ENCODE data around the gene CORO2A. TPM values are rescaled to one million over a fixed set of nuclear protein-coding genes. Genes with fewer than 3 reads are reported as not detected.

CORO2A gene
- total and polyA plus RNA-seq, 2 donors (not counting 3 experiments of a cell fraction or from before 2014, with no cell fraction given) = 0.35 to 0.53 TPM

GRCh38 chr9:98150721-98151120 lies 41.7 kb downstream of the CORO2A start:
- Histone ChIP-seq H3K9ac (replicated peaks; ENCODE audit: extremely low read depth, insufficient read depth, low read length) (no peak overlapping the region), H3K79me2 (ENCODE audit: control insufficient read depth, insufficient read depth, low read length) (no peaks in the 10 kb centered on the region), H3K27ac (ENCODE audit: insufficient read depth, low read depth, low read length) (no peak overlapping the region), H3K4me3 (replicated peaks in 1 of 3; ENCODE audit: insufficient read depth in 1 of 3, low read depth in 1 of 3, low read length in 3 of 3) (no peak overlapping the region), H3K4me1 (ENCODE audit: control insufficient read depth, extremely low read depth, insufficient read depth, low read length) (no peaks in the 10 kb centered on the region), H4K20me1 (replicated peaks; ENCODE audit: control insufficient read depth, extremely low read depth, insufficient read depth, low read length) (no peaks in the 10 kb centered on the region), H3K9me3 (replicated peaks; ENCODE audit: control insufficient read depth, insufficient read depth, low read length) (no peaks in the 10 kb centered on the region), H3K27me3 (ENCODE audit: control insufficient read depth in 2 of 2, insufficient read depth in 2 of 2, low read length in 2 of 2) (peaks cover 0 to 2% of the 10 kb centered on the region in 2 experiments), H3K9me1 (replicated peaks; ENCODE audit: control insufficient read depth, extremely low read depth, insufficient read depth, low read length) (no peaks in the 10 kb centered on the region), H3K36me3 (ENCODE audit: control insufficient read depth in 2 of 2, extremely low read depth in 1 of 2, insufficient read depth in 2 of 2, low read length in 2 of 2) (no peaks in the 10 kb centered on the region), H3K4me2 (ENCODE audit: insufficient read depth, low read length) (no peak overlapping the region), H2AFZ (ENCODE audit: low read depth, low read length) (no peak overlapping the region)
- ChIA-PET POLR2A (no interaction called here), CTCF (no interaction called here)
- DNase-seq (ENCODE audit: low read depth, low spot score) (no peak), FAIRE-seq (no peak)
- no TSS peak for BruUV-seq (replicated peaks)
- no peak for TF ChIP-seq POLR2AphosphoS5 (IDR thresholded peaks at IDR 0.05; ENCODE audit: insufficient read depth, low read depth, low read length)
- no peak for TF ChIP-seq GATA2 (IDR thresholded peaks at IDR 0.05; ENCODE audit: insufficient read depth, insufficient read length, low read depth, low read length)
- no peak for TF ChIP-seq MYC (IDR thresholded peaks at IDR 0.05; ENCODE audit: low read depth, low read length)
- TF ChIP-seq MAX (IDR thresholded peaks at IDR 0.05; ENCODE audit: insufficient read depth, insufficient read length) = no peak
- TF ChIP-seq FOS (IDR thresholded peaks at IDR 0.05; ENCODE audit: borderline replicate concordance, insufficient read depth, low read length) = no peak
- no peak for TF ChIP-seq CTCF (IDR thresholded peaks at IDR 0.05; ENCODE audit: extremely low read depth in 1 of 2, insufficient read depth in 1 of 2, low read depth in 1 of 2, low read length in 2 of 2)
- TF ChIP-seq EZH2 (IDR thresholded peaks at IDR 0.05; ENCODE audit: borderline replicate concordance, low read depth, low read length, severe bottlenecking) = no peak
- no peak for TF ChIP-seq POLR2A (IDR thresholded peaks at IDR 0.05; ENCODE audit: low read depth, low read length)
- no peak for TF ChIP-seq JUN (IDR thresholded peaks at IDR 0.05; ENCODE audit: borderline replicate concordance, insufficient read depth, insufficient read length, low read depth)
- dilution Hi-C loops (cut with MboI; ENCODE audit: extremely low pct_ligation_motif_present, low sequenced_read_pairs) (no loop called here), intact Hi-C loops (cut with micrococcal nuclease) (no loop called here)
